Memory B cell (primary cell): ENCODE measurements around the gene CYP4F3.

Experiments used
- ATAC-seq: fragments of 150-1000 bp; cut with Tn5 transposase; 2 replicates; pipeline ENCODE4 v1.10.0; 2021; ENCODE audit warnings: low read depth, mild to moderate bottlenecking, moderate library complexity
- DNase-seq, 2 donors: peaks; one replicate each; pipeline ENCODE4 v3.0.0; 2022; ENCODE audit warnings: low spot score in 2 of 2
- H3K27ac Mint-ChIP-seq: one replicate; pipeline ENCODE4 v1.8.0; 2022; ENCODE audit warnings: mild to moderate bottlenecking, moderate library complexity, mixed read lengths
- H3K27me3 Mint-ChIP-seq: one replicate; pipeline ENCODE4 v1.8.0; 2022; ENCODE audit warnings: mixed read lengths
- H3K36me3 Mint-ChIP-seq: one replicate; pipeline ENCODE4 v1.8.0; 2022; ENCODE audit warnings: mild to moderate bottlenecking, mixed read lengths
- H3K4me1 Mint-ChIP-seq: one replicate; pipeline ENCODE4 v1.8.0; 2022; ENCODE audit warnings: mixed read lengths
- H3K4me3 Mint-ChIP-seq: one replicate; pipeline ENCODE4 v1.8.0; 2022; ENCODE audit warnings: mild to moderate bottlenecking, moderate library complexity, mixed read lengths
- H3K9me3 Mint-ChIP-seq: one replicate; pipeline ENCODE4 v1.8.0; 2022; ENCODE audit warnings: mixed read lengths

Gene CYP4F3

GRCh38 chr19:15702534-15702930, 61.8 kb downstream of the CYP4F3 start:
- Mint-ChIP-seq H3K27ac (no peak overlapping the region), H3K4me3 (no peak overlapping the region), H3K36me3 (no peaks in the 10 kb centered on the region), H3K27me3 (peaks cover 16% of the 10 kb centered on the region), H3K9me3 (peaks cover 2% of the 10 kb centered on the region), H3K4me1 (no peaks in the 10 kb centered on the region)
- ATAC-seq = no peak
- DNase-seq = no peak
